Measurements from ENCODE around the gene EEF1AKMT1. TPM values are rescaled to one million over a fixed set of nuclear protein-coding genes. Genes with fewer than 3 reads are reported as not detected.

The EEF1AKMT1 gene
- total RNA-seq, 4 donors from 2014 or later: 3.0 to 8.6 TPM; not detected in 2

DNA sequence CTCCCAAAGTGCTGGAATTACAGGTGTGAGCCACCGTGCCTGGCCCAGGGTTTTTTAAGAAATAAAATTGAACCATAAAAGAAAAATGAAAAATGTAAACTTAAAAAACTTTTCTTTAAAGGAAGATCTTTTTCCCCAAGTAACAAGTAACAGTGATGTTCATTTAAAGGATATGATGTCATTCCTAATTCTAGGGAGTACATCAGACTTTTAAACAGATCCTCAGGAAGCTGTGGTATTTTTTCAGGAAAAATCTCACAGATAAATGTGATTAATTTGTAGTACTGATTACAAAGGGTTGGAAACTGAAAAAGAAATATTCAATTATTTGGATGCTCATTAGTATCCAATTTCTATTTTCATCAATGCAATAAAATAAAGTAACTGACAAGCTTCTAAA is 14.6 kb upstream of the EEF1AKMT1 start:
- DNase-seq: no peak
- WGBS, 2 donors (ENCODE audit: low coverage in 1 of 2): 89 to 100% methylated on average over 1 of the region's 1 CpG
- peaks cover 0 to 7% (median under 1%) of the 10 kb centered on the region in 4 donors for H3K36me3 ChIP-seq
- TF ChIP-seq EP300 (IDR thresholded peaks at IDR 0.05; ENCODE audit: low read depth) (no peak), POLR2A (IDR thresholded peaks at IDR 0.05) (no peak), POLR2AphosphoS5 (IDR thresholded peaks at IDR 0.05) (no peak)
- TF ChIP-seq, protein P1, sequence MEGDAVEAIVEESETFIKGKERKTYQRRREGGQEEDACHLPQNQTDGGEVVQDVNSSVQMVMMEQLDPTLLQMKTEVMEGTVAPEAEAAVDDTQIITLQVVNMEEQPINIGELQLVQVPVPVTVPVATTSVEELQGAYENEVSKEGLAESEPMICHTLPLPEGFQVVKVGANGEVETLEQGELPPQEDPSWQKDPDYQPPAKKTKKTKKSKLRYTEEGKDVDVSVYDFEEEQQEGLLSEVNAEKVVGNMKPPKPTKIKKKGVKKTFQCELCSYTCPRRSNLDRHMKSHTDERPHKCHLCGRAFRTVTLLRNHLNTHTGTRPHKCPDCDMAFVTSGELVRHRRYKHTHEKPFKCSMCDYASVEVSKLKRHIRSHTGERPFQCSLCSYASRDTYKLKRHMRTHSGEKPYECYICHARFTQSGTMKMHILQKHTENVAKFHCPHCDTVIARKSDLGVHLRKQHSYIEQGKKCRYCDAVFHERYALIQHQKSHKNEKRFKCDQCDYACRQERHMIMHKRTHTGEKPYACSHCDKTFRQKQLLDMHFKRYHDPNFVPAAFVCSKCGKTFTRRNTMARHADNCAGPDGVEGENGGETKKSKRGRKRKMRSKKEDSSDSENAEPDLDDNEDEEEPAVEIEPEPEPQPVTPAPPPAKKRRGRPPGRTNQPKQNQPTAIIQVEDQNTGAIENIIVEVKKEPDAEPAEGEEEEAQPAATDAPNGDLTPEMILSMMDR (IDR thresholded peaks at IDR 0.05): no peak
- no peaks in the 10 kb centered on the region for H3K27me3 ChIP-seq
- H3K4me3 ChIP-seq: no peak overlapping the region
- intact Hi-C loops (cut with DNase I; ENCODE audit: low total_unique reads): no loop called here
- in situ Hi-C loops (cut with MboI; ENCODE audit: low pct_ligation_motif_present in 1 of 4, low pct_unique_long_range_greater_than_20kb in 1 of 4, low sequenced_read_pairs in 3 of 4): no loop called here
- H3K9me3 ChIP-seq: no peaks in the 10 kb centered on the region
- H3K4me1 ChIP-seq: no peaks in the 10 kb centered on the region
- no peak overlapping the region for H3K27ac ChIP-seq

DNA sequence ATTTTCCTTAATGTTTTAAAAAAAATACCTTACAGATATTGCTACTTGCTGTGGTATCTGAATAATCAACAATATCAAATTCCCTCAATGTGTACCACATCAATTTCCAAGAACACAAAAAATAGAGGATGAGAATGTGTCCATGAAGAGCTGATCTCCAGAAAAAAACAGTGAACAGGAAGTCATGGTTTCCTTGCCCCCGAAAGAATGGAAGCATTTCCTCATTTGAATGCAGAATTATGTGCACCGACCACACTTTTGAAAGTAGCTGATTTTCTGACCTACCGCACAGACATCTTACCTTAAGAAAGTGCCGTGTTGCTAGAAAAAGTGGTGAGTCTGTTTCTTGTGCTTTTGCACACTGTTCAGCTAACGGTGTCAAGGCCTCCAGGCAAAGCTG is 13.4 kb upstream of the EEF1AKMT1 start:
- WGBS, 2 donors (ENCODE audit: low coverage in 1 of 2): 86 to 90% methylated on average over 5 of the region's 5 CpGs
- in situ Hi-C loops (cut with MboI; ENCODE audit: low pct_ligation_motif_present in 1 of 4, low pct_unique_long_range_greater_than_20kb in 1 of 4, low sequenced_read_pairs in 3 of 4): no loop called here
- Histone ChIP-seq H3K4me3 (no peak overlapping the region), H3K4me1 (no peaks in the 10 kb centered on the region), H3K27me3 (no peaks in the 10 kb centered on the region), H3K9me3 (no peaks in the 10 kb centered on the region), H3K36me3 (peaks cover 0 to 14% (median 4%) of the 10 kb centered on the region in 4 donors), H3K27ac (no peak overlapping the region)
- no peak for TF ChIP-seq POLR2A (IDR thresholded peaks at IDR 0.05)
- no peak for TF ChIP-seq POLR2AphosphoS5 (IDR thresholded peaks at IDR 0.05)
- TF ChIP-seq EP300 (IDR thresholded peaks at IDR 0.05; ENCODE audit: low read depth): no peak
- TF ChIP-seq, protein P1 (IDR thresholded peaks at IDR 0.05): no peak
- intact Hi-C loops (cut with DNase I; ENCODE audit: low total_unique reads): no loop called here
- no peak for DNase-seq

DNA sequence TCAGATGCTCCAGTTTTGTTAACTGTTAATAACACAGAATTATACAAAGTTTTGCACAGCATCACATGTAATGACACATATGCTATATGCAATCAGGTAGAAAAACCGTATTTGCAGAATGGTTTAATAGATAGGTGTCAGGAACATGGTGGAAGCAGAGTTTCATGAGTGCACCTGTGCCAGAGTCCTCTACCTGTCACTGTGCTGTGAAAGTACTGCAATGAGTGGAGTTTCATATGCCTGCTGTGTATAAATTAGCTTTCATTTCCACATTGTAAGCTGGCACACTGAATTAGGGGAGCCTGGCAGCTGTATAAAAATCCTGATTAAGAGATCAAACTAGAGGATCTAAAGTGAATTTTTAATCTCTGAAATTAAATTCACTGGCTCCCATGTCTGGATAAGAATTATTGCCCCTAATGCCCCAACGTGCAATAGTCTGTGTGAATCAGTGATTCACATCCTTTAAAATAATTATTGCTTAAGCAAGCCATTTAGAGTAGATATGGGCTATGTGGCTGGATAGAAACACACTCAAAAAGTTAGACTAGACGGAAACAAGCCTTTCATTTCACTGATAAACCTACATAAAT is 8.5 kb upstream of the EEF1AKMT1 start:
- H3K4me1 ChIP-seq: no peaks in the 10 kb centered on the region
- in situ Hi-C loops (cut with MboI; ENCODE audit: low pct_ligation_motif_present in 1 of 4, low pct_unique_long_range_greater_than_20kb in 1 of 4, low sequenced_read_pairs in 3 of 4) (no loop called here), intact Hi-C loops (cut with DNase I; ENCODE audit: low total_unique reads) (no loop called here)
- no peak overlapping the region for H3K27ac ChIP-seq
- 81 to 94% methylated on average over 2 to 3 of the region's 3 CpGs for WGBS, 2 donors (ENCODE audit: low coverage in 1 of 2)
- H3K27me3 ChIP-seq: no peaks in the 10 kb centered on the region
- H3K9me3 ChIP-seq: no peaks in the 10 kb centered on the region
- no peak overlapping the region for H3K4me3 ChIP-seq
- no peak for DNase-seq
- H3K36me3 ChIP-seq: peaks cover 0 to 19% (median 4%) of the 10 kb centered on the region in 4 donors
- TF ChIP-seq POLR2A (IDR thresholded peaks at IDR 0.05) (no peak), EP300 (IDR thresholded peaks at IDR 0.05; ENCODE audit: low read depth) (no peak), POLR2AphosphoS5 (IDR thresholded peaks at IDR 0.05) (no peak)
- TF ChIP-seq, protein P1 (IDR thresholded peaks at IDR 0.05): no peak

DNA sequence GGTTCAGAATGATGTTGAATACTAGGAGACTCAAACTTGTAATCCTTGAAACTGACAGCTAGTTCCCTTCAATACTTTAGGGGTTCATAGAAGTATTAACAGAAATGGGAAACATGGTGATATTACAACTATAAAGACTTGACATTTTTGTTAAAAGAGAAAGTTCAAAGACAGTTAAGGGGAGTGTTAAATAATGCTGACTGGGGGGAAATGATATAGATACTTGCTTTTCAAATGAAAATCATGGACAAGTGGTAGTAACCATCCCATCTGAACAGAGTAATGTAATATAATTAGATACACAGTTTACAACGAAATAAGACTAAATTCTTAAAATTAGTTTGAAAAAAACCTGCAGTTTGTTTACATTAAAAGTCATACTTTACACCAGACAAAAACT is 6.6 kb upstream of the EEF1AKMT1 start:
- in situ Hi-C loops (cut with MboI; ENCODE audit: low pct_ligation_motif_present in 1 of 4, low pct_unique_long_range_greater_than_20kb in 1 of 4, low sequenced_read_pairs in 3 of 4): no loop called here
- Histone ChIP-seq H3K27me3 (no peaks in the 10 kb centered on the region), H3K4me1 (no peaks in the 10 kb centered on the region), H3K36me3 (peaks cover 0 to 17% (median 4%) of the 10 kb centered on the region in 4 donors), H3K9me3 (no peaks in the 10 kb centered on the region), H3K4me3 (no peak overlapping the region), H3K27ac (no peak overlapping the region)
- 59 to 71% methylated on average over 1 of the region's 1 CpG for WGBS, 2 donors (ENCODE audit: low coverage in 1 of 2)
- intact Hi-C loops (cut with DNase I; ENCODE audit: low total_unique reads): no loop called here
- no peak for DNase-seq
- TF ChIP-seq POLR2A (IDR thresholded peaks at IDR 0.05) (no peak), POLR2AphosphoS5 (IDR thresholded peaks at IDR 0.05) (no peak), EP300 (IDR thresholded peaks at IDR 0.05; ENCODE audit: low read depth) (no peak)
- TF ChIP-seq, protein P1 (IDR thresholded peaks at IDR 0.05): no peak

Measured in transverse colon (tissue), 4 donors.